HG02840 (cell line): ENCODE measurements around the gene MFAP4.
A peak's percentile ranks its signal among the peaks of the same experiment; 100 is the strongest.

Experiments
- ATAC-seq: cut with Tn5 transposase; IDR thresholded peaks from one replicate; pipeline ENCODE4 v1.9.1; 2021; ENCODE audit warnings: mild to moderate bottlenecking, moderate library complexity, moderate number of reproducible peaks; ENCODE audit not compliant: unreplicated experiment, low FRiP score

MFAP4 gene

GRCh38 chr17:19387921-19388521 lies 1.0 kb upstream of the MFAP4 start:
- no peak for ATAC-seq

- no peak for ATAC-seq
These were observed 700 bp downstream of the MFAP4 start for GRCh38 chr17:19386051-19386929.

- no peak for ATAC-seq
These were observed 1.4 kb downstream of the MFAP4 start for GRCh38 chr17:19385521-19385983.

- no peak for ATAC-seq
These were observed 2.1 kb downstream of the MFAP4 start for GRCh38 chr17:19384723-19385391.

GRCh38 chr17:19383681-19384470 lies 3.1 kb downstream of the MFAP4 start:
- ATAC-seq = no peak

GRCh38 chr17:19382531-19383444 lies 4.2 kb downstream of the MFAP4 start:
- no peak for ATAC-seq

GRCh38 chr17:19381741-19382444 lies 5.1 kb downstream of the MFAP4 start:
- no peak for ATAC-seq

GRCh38 chr17:19381361-19381740 lies 5.6 kb downstream of the MFAP4 start:
- no peak for ATAC-seq

- ATAC-seq = no peak
These were observed 6.3 kb downstream of the MFAP4 start for GRCh38 chr17:19380481-19381301.

GRCh38 chr17:19379361-19380065 lies 7.5 kb downstream of the MFAP4 start:
- ATAC-seq = no peak

GRCh38 chr17:19378416-19379360 lies 8.3 kb downstream of the MFAP4 start, which contains the start of gene MAPK7:
MAPK7 (plus strand) TSS chr17:19378498; CDS start chr17:19378901, 403 bp downstream.
- ATAC-seq = peak; percentile 11

- peak; percentile 93 for ATAC-seq
These were observed 9.2 kb downstream of the MFAP4 start for GRCh38 chr17:19377602-19378415.

- ATAC-seq = no peak
These were observed 10.2 kb downstream of the MFAP4 start for GRCh38 chr17:19376811-19377210.

GRCh38 chr17:19375732-19376131 lies 11.3 kb downstream of the MFAP4 start:
- ATAC-seq = no peak

- ATAC-seq = no peak
These were observed 12.9 kb downstream of the MFAP4 start for GRCh38 chr17:19374136-19374535.
